HG03575 (cell line): Measurements from ENCODE around the gene C10orf71.

Experiments used
- ATAC-seq: cut with Tn5 transposase; IDR thresholded peaks from one replicate; pipeline ENCODE4 v1.9.1; 2021; ENCODE audit not compliant: unreplicated experiment, insufficient number of reproducible peaks, low FRiP score; ENCODE audit errors: extremely low read depth

Gene C10orf71

GRCh38 chr10:49350846-49351532, 52.0 kb downstream of the C10orf71 start:
- no peak for ATAC-seq

- no peak for ATAC-seq
Measured at GRCh38 chr10:49351669-49352068, 52.7 kb downstream of the C10orf71 start.

GRCh38 chr10:49352323-49352722, 53.4 kb downstream of the C10orf71 start:
- ATAC-seq = no peak

- ATAC-seq = no peak
Measured at GRCh38 chr10:49353026-49353894, 54.3 kb downstream of the C10orf71 start.

- ATAC-seq = no peak
Measured at GRCh38 chr10:49353895-49354566, 55.1 kb downstream of the C10orf71 start.

GRCh38 chr10:49354593-49354992, 55.6 kb downstream of the C10orf71 start:
- no peak for ATAC-seq

- no peak for ATAC-seq
Measured at GRCh38 chr10:49355221-49355620, 56.3 kb downstream of the C10orf71 start.

GRCh38 chr10:49356181-49356580, 57.2 kb downstream of the C10orf71 start:
- ATAC-seq = no peak

- ATAC-seq = no peak
Measured at GRCh38 chr10:49356944-49357343, 58.0 kb downstream of the C10orf71 start.

- ATAC-seq = no peak
Measured at GRCh38 chr10:49357910-49358309, 58.9 kb downstream of the C10orf71 start.

GRCh38 chr10:49359349-49360270, 60.6 kb downstream of the C10orf71 start:
- ATAC-seq = no peak

GRCh38 chr10:49360271-49361177, 61.6 kb downstream of the C10orf71 start:
- ATAC-seq = no peak

GRCh38 chr10:49361178-49361554, 62.2 kb downstream of the C10orf71 start:
- no peak for ATAC-seq

- ATAC-seq = no peak
Measured at GRCh38 chr10:49361735-49362568, 63.0 kb downstream of the C10orf71 start.

- ATAC-seq = peak; percentile 81
Measured at GRCh38 chr10:49362596-49363260, 63.8 kb downstream of the C10orf71 start.

GRCh38 chr10:49363309-49364031, 64.5 kb downstream of the C10orf71 start:
- ATAC-seq = no peak
